Nucleus accumbens (tissue), 56 donors: ENCODE results near the gene C12orf43.
A peak's percentile ranks its signal among the peaks of the same experiment; 100 is the strongest.

Source experiments
- DNase-seq, 56 donors: peaks; one replicate each; lab custom pipeline; 2025; lab: John Stamatoyannopoulos, UW

The C12orf43 gene

DNA sequence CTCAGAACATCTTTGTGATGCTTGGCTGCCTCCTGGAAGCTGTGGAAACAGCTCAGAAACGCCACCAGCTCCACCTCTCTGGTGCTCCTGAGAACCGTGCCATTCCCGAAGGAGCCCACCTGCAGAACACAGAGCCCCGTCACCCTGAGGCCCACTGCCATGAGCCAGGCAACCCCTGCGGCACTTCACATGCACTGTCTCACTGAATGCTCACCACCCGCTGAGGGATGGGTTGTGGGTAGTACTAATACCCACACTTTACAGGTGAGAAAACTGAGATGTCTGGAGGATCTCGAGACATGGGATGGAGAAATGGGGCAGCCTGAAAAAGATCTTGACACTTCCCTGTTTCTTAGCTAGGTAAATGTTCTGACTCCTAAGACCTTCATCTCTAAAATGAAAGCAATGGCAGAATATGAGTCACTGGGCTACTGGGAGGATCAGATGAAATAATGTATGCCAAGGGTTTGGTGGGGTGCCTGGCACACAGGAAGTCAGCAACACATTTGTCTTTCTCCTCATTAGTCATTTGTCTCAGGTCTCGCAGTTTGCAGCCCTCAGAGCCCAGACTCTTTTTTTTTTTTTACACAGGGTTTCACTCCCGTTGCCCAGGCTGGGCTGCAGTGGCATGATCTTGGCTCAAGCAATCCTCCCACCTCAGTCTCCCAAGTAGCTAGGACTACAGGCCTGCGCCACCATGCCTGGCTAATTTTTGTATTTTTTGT lies 17.5 kb upstream of the C12orf43 start:
- DNase-seq = no peak

DNA sequence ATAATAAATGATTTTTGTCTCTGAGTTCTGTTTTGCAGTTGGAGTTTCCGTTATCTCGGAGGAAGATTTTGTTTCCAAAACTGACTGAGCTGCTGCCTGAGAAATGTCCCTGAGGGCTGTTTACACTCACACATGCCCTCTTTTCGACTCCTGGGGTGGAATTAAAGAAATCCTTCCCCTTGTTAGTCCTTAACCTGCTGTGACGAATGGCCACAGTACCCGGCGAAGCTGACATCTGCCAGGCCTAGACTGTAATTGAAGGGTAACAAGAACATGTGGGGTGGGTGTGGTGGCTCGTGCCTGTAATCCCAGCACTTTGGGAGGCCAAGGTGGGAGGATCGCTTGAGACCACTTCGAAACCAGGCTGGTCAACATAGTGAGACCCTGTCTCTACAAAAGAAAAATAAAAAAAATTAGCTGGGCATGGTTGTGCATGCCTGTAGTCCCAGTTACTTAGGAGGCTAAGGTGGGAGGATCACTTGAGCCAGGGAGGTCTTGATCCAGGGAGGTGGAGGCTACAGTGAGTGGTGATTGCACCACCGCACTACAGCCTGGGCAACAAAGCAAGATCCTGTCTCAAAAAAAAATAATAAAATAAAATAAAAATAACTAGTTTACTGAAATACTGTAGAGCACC lies 14.4 kb upstream of the C12orf43 start:
- no peak for DNase-seq

DNA sequence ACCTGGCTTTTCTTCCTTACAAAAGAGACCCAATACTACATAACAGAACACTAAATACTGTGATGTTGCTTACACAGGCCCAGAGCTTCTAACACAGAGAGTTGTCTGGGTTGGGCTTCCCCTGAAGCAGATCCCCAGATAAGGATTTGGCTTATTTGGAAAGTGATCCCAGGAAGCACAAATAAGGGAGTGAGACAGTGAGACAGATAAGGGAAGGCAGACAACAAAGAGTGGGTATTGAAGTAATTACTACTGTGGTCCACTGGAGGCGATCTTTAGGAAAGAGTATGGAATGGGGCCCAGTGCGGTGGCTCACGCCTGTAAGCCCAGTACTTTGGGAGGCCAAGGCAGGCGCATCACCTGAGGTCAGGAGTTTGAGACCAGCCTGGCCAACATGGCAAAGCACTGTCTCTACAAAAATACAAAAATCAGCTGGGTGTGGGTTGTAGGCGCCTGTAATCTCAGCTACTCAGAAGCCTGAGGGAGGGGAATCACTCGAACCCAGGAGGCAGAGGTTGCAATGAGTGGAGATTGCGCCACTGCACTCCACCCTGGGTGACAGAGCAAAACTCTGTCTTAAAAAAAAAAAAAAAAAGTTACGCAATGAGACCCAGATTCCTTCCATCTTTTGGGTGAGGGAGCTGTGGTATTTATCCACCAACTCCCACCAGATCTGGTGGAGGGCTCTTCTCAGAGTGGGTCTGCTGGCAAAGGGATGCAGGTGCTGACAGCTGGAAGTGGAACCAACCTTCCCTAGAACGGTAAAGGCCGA lies 10.2 kb upstream of the C12orf43 start:
- no peak for DNase-seq

DNA sequence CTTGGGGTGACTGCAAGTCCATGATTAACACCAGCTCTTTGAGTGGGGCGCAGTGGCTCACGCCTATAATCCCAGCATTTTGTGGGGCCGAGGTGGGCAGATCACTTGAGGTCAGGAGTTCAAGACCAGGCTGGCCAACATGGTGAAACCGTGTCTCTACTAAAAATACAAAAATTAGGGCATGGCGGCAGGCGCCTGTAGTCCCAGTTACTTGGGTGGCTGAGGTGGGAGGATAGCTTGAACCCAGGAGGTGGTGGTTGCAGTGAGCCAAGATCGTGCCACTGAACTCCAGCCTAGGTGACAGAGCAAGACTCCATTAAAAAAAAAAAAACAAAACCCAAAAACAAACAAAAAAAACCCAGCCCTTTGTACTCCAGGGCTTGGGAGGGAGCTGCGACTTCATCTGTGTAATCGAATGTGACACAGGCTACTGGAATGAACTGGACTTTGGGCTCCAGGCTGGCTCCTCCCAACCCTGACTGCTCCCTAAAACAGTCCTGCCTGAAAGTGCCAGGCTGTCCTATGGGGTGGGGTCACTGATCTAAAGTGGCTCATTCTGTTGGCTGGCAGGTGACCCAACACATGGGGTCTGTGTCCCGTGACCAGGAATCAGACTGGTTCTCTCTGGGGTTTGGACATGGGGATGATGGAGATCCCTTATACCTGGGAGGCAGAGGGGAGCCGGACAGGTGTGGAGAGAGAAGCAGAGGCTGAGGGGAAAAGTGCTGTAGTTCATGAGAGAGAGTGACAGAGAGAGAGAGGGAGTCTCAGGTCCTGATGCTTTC lies 9.3 kb upstream of the C12orf43 start:
- DNase-seq = no peak

DNA sequence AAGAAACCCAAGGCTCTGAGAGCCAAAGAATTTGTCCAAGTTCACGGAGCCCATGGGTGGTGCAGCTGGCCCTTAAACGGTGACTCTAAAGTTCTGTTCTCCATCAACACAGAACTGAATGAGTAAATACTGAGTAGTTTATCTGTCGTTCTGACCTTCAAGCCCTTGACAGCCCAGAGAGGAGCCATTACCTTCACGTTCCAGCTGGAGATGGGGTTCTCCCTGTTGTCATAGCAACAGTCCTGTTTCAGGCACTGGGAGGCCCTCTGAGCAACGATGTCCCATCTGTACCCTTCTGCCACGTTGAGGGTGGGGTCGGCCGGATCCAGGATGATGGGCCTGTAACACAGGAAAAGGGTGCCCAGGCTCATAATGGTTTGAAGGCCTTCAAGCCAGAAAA lies 7.5 kb upstream of the C12orf43 start:
- DNase-seq = no peak

DNA sequence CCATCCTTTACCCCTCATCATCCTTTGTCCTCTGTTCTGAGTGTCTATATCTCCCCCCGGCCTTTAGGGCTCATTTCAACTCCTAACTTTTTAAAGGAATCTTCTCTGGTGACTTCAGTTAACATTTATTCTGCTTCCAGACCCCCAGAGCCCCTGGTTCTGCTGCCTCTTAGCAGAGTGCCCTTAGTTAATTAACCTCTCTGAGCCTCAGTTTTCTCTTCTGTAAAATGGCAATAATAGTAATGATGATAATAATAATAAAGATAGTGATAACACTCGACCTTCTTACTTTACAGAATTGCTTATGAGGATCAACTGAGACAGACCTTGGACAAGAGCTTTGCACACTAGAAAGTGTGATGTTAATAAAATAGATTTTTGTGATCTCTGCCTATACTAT lies 6.4 kb upstream of the C12orf43 start:
- DNase-seq = no peak

DNA sequence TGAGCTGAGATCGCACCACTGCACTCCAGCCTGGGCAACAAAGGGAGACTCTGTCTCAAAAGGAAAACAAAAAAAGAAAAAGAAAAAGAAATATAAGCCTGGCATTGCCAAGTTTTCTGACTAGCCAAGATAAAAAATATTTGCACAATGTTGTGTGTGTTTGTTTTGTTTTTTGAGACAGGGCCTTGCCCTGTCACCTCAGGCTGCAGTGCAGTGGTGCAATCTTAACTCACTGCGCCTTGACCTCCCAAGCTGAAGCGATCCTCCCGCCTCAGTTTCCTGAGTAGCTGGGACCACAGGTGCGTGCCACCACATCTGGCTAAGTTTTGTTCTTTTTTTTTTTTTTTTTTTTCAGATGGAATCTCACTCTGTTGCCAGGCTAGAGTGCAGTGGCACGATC lies 5.5 kb upstream of the C12orf43 start:
- no peak for DNase-seq

DNA sequence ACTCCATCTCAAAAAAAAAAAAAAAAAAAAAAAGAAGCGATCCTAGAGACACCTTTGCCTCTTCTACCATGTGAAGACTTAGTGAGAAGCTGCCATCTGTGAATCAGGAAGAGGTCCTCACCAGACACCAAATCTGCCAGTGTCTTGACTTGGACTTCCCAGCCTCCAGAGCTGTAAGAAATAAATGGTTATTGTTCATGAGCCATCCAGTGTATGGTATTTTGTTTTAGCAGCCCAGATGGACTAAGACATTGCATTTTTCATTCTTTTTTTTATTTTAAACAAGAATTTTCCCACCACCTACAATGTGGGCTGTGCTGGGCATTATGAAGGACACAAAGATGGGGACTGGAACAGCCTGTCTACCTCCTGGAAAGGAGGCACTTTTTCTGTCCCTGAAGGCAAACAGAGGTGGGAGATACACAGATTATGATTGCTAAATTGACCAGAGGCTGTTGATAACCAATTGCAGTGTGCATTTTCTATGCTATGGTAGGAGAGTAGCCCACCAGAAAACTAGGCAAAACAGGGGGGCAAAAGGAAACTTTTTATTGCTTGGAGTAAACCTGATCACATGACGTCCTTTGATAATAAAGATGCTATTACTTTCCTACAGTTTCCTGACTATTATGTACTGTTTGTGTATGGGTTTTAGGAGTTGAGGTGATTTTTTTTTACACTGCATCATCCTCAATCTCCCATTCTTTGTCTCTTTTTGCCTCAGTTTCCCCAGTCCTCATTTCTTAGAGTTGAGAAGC lies 2.8 kb upstream of the C12orf43 start:
- DNase-seq = no peak

DNA sequence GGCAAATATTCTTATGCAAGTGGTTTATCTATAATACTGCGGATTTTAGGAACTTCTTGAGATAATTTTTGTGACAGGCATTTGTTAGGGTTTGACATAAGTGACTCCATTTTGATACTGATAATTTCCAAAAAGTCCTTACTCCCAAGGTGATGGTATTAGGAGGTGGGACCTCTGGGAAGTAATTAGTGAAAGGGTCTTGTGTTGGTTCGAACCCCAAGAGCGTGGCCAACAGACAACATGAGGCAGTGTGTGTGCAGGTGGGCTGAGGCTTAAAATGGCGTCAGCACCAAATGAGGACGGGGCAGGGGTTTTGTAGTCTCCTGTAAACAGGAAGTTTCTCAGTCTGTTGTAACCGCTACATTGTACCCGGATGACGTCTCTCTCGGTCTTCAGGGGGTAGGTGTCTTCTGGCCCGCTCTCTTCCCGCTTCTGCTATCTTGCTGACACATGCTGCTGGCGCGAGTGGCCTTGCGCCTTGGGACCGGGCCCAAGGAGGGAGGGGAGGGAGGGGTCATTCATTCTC lies 1.7 kb upstream of the C12orf43 start:
- no peak for DNase-seq

DNA sequence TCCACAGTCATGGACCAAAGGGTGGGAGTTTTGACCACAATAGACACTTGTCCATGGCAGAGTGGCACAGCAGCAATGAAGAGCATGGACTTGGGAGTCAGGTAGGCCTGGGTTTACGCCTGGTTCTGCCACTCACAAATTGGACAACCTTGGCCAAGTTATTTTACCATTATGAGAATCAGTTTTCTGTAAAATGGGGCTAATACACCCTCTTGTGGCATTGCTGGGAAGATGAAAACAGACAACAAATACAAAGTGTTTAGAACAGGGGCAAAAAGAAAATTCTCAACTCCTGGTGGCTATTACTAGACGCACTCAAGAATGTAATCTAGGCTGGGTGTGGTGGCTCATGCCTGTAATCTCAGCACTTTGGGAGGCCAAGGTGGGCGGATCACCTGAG lies 2.6 kb downstream of the C12orf43 start:
- no peak for DNase-seq

DNA sequence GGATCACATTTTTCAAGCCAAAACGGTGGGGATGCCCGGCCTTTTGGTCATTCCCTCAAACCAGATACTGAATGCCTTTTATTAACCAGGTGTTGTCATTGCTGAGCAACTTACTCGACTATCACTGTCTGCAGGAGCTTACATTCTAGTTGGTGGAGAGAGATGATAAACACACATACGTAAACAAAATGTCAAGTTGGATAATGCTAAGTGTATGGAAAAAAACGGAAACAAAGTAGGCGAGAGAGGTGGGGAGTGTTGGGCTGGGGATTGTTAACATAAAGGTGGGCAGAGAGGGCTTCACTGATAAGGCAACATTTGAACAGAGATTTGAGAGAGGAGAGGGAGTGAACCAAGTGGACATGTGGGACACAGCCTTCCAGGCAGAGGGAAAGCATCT lies 4.5 kb downstream of the C12orf43 start:
- DNase-seq = no peak

DNA sequence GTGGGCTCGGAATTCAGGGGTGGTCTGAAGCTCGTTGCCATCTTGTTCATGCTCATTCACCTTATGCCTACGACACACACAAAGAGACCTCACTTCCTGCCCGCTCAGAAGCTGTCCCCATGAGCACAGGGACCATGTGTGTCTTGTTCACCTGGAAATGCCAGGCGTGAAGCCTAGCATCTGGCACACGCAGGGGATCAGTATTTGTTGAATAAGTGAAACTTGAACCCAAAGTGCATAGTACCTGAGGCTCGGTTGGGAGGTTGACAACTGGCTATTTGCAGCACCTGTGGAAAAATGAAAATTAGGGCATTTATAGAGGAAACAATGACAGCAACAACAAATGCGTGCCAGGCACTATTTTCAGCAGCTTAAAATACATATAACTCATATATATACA lies 5.4 kb downstream of the C12orf43 start:
- DNase-seq = no peak

DNA sequence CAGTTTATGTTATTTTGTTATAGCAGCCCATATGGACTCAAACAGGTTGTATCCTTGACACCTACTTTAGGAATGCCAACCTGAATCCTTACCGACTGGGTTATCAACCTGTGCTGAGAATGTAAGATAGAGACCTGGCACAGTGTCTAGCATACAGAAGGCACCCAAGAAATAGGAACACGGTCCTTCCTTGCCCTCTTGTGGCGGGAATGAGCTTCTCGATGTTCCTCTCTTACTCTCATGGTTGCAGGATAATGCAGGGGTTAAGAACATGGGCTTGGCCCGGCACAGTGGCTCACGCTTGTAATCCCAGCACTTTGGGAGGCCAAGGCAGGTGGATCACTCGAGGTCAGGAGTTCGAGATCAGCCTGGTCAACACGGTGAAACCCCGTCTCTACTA lies 6.5 kb downstream of the C12orf43 start:
- DNase-seq = peak in 7 of 56 donors; percentile 1 to 52 (median 3)

DNA sequence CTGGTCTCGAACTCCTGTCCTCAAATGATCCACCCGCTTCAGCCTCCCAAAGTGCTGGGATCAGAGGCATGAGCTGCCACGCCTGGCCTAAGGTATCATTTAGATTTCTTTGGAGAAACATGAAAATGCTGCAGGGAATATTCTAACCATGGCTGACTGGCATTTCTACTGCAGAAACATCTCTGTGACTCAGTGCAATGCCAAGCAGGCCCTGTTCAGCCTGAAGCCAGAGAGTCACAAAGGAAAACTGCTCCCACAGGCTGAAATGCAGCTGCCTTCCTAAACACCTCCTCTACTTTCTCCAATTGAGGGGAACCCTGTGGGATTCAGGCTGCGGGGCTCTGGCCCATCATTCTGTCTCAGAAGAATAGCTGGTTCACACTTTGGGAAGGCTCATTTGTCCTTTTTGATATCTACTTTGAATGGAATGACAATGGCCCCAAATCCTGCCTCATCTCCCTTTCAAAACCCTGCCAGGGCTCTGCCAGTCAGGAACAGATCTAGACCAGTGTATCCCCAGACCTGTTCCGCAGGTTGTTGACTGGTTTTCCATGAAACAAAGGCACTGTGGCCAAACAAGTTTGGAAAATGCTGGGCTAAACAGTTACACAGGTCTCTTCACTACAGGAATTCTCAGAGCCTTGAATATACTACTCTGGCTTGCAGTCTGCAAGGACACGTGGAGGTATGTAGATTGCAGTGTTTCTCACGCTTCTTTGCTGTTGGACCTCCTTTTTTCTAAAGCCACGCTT lies 7.8 kb downstream of the C12orf43 start:
- no peak for DNase-seq

DNA sequence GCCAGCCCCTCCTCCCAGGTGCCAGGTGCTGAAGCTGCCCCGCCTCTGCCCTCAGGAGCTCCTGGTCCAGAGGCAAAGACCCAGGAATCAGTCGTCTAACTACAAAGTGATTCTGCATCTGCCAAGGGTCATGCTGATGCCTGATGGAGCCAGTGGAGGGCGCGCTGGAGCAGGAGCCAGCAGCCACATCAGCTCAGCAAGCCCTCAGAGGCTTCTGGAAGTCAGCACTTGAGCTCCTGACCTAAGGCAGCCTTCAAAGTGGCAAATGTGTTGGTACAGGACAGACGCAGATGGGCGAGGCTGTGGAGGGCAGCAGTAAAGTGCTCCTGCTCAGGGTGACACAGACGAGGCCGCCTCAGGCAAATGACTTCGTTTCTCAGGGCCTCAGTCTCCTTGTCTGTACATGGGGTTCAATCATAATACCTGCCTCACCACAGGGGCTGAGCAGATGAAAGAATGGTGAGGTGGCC lies 10.9 kb downstream of the C12orf43 start:
- DNase-seq = peak in 8 of 56 donors; percentile 1 to 29 (median 4)

DNA sequence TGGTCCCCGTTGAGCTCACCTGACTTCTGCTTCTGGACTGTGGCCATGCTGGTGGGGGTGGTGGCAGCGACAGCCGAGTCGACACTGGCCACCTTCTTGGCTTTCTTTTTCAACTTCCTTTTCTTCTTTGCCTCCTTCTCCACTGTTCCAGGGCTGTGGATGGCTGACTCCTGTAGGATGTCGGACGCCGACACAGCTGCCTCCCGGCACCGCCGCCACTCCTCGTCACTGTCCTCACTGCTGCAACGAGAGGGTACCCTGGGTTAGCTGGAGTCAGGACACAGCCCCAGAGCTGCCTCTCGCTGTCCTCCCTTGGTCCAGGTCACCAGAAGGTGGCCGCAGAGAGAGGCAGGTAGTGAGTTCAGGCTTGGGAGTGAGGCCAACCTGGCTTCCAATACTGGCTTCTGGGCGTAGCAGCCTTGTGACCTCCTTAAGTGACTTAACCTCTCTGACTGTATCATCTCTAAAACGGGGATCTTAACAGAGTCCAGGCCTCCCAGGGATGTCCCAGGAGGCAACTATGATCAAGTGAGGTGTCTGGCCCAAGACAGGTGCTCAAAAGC lies 12.0 kb downstream of the C12orf43 start:
- no peak for DNase-seq

DNA sequence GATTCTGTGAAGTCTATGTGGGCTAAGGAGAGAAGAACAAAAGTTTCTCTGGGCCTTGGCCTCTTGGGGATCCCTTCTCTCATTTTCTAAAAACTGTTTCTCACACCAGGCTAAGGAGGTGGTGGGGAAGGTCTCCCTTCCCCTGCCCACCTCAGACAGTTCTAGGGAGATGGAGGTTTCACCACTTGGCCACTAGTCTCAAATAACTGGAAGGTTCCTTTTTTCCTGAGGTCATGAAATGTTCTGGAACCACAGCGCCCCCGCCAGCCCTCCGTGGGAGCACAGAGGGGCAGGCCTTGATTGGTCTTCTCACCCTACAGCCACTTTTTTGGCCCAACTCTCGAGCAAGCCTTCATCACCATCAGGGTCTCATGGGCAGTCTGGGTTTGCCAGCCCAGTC lies 12.6 kb downstream of the C12orf43 start:
- no peak for DNase-seq

DNA sequence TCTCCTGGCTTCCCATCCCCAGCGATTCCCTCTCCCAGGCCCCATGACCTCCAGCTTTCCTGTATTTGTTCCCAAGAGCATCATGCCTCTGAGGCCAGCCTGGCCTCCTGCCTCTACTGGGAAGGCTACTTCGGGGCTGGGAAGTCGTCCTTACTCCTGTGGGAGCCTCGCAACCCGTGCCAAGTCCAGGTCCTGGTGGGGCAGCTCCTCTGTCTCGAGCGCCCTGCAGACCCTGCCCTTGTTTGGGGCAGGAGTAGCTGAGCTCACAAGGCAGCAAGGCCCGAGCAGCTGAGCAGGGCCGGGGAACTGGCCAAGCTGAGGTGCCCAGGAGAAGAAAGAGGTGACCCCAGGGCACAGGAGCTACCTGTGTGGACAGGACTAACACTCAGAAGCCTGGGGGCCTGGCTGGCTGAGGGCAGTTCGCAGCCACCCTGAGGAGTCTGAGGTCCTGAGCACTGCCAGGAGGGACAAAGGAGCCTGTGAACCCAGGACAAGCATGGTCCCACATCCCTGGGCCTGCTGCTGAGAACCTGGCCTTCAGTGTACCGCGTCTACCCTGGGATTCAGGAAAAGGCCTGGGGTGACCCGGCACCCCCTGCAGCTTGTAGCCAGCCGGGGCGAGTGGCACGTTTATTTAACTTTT lies 14.3 kb downstream of the C12orf43 start:
- DNase-seq = no peak
